Neural cell (in vitro differentiated cells): Measurements from ENCODE around the gene EFEMP1. TPM values are rescaled to one million over a fixed set of nuclear protein-coding genes. Genes with fewer than 3 reads are reported as not detected.

Experiments used
- H2AFZ ChIP-seq: fragments of 200-600, 300-800 bp; sonication (generic), shearing (Covaris generic); 2 replicates; pipeline ENCODE4 v1.6.0; 2014; ENCODE audit warnings: low read depth, mild to moderate bottlenecking, antibody characterized with exemption, low read length, moderate library complexity
- H3F3A ChIP-seq: fragments of 200-600 bp; shearing (Covaris generic); 2 replicates; pipeline ENCODE4 v1.6.1; 2016; ENCODE audit warnings: mild to moderate bottlenecking, moderate library complexity, mixed read lengths, antibody characterized with exemption, low read length; ENCODE audit not compliant: insufficient read depth, poor library complexity, severe bottlenecking
- H3K27ac ChIP-seq: fragments of 200-600, 300-800 bp; sonication (generic), shearing (Covaris generic); 2 replicates; pipeline ENCODE4 v1.5.1; 2014; ENCODE audit warnings: mild to moderate bottlenecking, low read length, moderate library complexity
- H3K27me3 ChIP-seq: fragments of 300-800, 200-600 bp; sonication (generic), shearing (Covaris generic); 2 replicates; pipeline ENCODE4 v1.6.0; 2014; ENCODE audit warnings: mild to moderate bottlenecking, low read depth, low read length, moderate library complexity; ENCODE audit not compliant: insufficient read depth
- H3K36me3 ChIP-seq: fragments of 300-800, 200-600 bp; sonication (generic), shearing (Covaris generic); 2 replicates; pipeline ENCODE4 v1.5.1; 2014; ENCODE audit warnings: mild to moderate bottlenecking, antibody characterized with exemption, low read length, moderate library complexity; ENCODE audit not compliant: insufficient read depth
- H3K4me2 ChIP-seq: fragments of 300-800, 200-600 bp; sonication (generic), shearing (Covaris generic); 2 replicates; pipeline ENCODE4 v1.6.0; 2014; ENCODE audit warnings: mild to moderate bottlenecking, low read length
- H3K4me3 ChIP-seq: fragments of 300-800, 200-600 bp; sonication (generic), shearing (Covaris generic); 2 replicates; pipeline ENCODE4 v1.5.1; 2014; ENCODE audit warnings: mild to moderate bottlenecking, low read length, moderate library complexity
- H3K79me2 ChIP-seq: fragments of 200-600 bp; shearing (Covaris generic); replicated peaks from 2 replicates; pipeline ENCODE4 v1.6.0; 2014; ENCODE audit warnings: mild to moderate bottlenecking, low read length, moderate library complexity; ENCODE audit not compliant: insufficient read depth
- H3K9ac ChIP-seq: fragments of 300-800, 200-600 bp; sonication (generic), shearing (Covaris generic); 2 replicates; pipeline ENCODE4 v1.6.1; 2016; ENCODE audit warnings: mild to moderate bottlenecking, low read length, mixed read lengths
- H3K9me2 ChIP-seq: fragments of 200-600 bp; shearing (Covaris generic); 2 replicates; pipeline ENCODE4 v1.6.1; 2016; ENCODE audit warnings: mild to moderate bottlenecking, low read length, mixed read lengths; ENCODE audit not compliant: insufficient read depth
- H3K9me3 ChIP-seq: fragments of 200-600, 300-800 bp; sonication (generic), shearing (Covaris generic); 2 replicates; pipeline ENCODE4 v1.6.1; 2016; ENCODE audit warnings: mild to moderate bottlenecking, mixed run types, low read length, moderate library complexity, mixed read lengths
- H4K20me1 ChIP-seq: fragments of 200-600 bp; shearing (Covaris generic); 2 replicates; pipeline ENCODE4 v1.6.1; 2016; ENCODE audit warnings: mild to moderate bottlenecking, mixed run types; ENCODE audit not compliant: insufficient read depth
- EP300 ChIP-seq: fragments of 450-650 bp; conservative IDR thresholded peaks from 2 replicates; pipeline ENCODE4 v1.6.1; 2014; ENCODE audit warnings: antibody characterized with exemption, mild to moderate bottlenecking, moderate library complexity; ENCODE audit not compliant: poor library complexity, severe bottlenecking
- EZH2 ChIP-seq: fragments of 200-600, 300-800 bp; shearing (Covaris generic), sonication (generic); IDR thresholded peaks from 2 replicates; pipeline ENCODE4 v1.6.1; 2014; ENCODE audit warnings: antibody characterized with exemption, low read length, borderline replicate concordance, mild to moderate bottlenecking; ENCODE audit not compliant: insufficient read depth, poor library complexity, severe bottlenecking
- MXI1 ChIP-seq: fragments of 450-650 bp; conservative IDR thresholded peaks from 2 replicates; pipeline ENCODE4 v1.6.1; 2014; ENCODE audit warnings: antibody characterized with exemption, mild to moderate bottlenecking; ENCODE audit not compliant: poor library complexity, severe bottlenecking
- POLR2AphosphoS5 ChIP-seq: IDR thresholded peaks from 2 replicates; pipeline ENCODE4 v1.6.1; 2012
- RAD21 ChIP-seq: fragments of 450-650 bp; conservative IDR thresholded peaks from 2 replicates; pipeline ENCODE4 v1.6.1; 2014; ENCODE audit warnings: antibody characterized with exemption, mild to moderate bottlenecking, moderate library complexity
- SMC3 ChIP-seq: fragments of 450-650 bp; conservative IDR thresholded peaks from 2 replicates; pipeline ENCODE4 v1.6.1; 2014; ENCODE audit warnings: antibody characterized with exemption, mild to moderate bottlenecking, moderate library complexity; ENCODE audit not compliant: poor library complexity
- TAF1 ChIP-seq: IDR thresholded peaks from 2 replicates; pipeline ENCODE4 v1.6.1; 2012; ENCODE audit warnings: low read depth
- polyA plus RNA-seq: library from polyadenylated mRNA; depleted of rRNA; stranded (reverse); fragments of >200 nt; gene quantifications from 2 replicates; pipeline ENCODE4 v1.2.3, GENCODE V29; 2014
- TF ChIP-seq, protein P1 (sequence below): fragments of 450-650 bp; IDR thresholded peaks from 2 replicates; pipeline ENCODE4 v1.5.1; 2014; ENCODE audit warnings: antibody characterized with exemption, mild to moderate bottlenecking, moderate library complexity; ENCODE audit not compliant: poor library complexity, severe bottlenecking
- TF ChIP-seq, protein P2 (sequence below): IDR thresholded peaks from 2 replicates; pipeline ENCODE4 v1.6.1; 2012; ENCODE audit warnings: borderline replicate concordance

EFEMP1 gene
- polyA plus RNA-seq, 1 donor from 2014 or later = 2.7 TPM

DNA sequence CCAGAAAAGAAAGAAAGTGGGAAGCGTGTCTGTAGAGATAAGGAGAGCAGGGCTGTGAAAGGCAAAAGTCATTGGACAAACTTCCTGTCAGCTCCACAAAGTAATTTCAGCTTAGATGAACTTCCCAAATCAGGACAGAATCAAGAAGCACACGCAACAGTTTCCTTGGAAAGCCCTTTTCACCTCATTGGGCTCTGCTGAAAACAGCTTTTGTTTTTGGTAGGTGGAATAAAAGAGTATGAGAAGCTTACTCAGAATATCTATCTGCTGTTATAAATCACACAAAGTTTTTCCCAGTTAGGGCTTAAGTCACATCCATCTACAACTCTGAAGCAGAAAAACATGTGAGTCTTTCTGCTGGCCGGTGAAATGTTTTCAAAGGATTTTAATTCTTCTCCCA, 42.4 kb upstream of the EFEMP1 start:
- H3K27ac ChIP-seq = no peak overlapping the region
- no peak overlapping the region for H3K9ac ChIP-seq
- no peak overlapping the region for H2AFZ ChIP-seq
- no peaks in the 10 kb centered on the region for H3K27me3 ChIP-seq
- H3K36me3 ChIP-seq = no peaks in the 10 kb centered on the region
- no peak overlapping the region for H3K4me2 ChIP-seq
- H3K4me3 ChIP-seq = no peak overlapping the region
- H3K9me3 ChIP-seq = peaks cover 3% of the 10 kb centered on the region
- H3K9me2 ChIP-seq = no peaks in the 10 kb centered on the region
- no peaks in the 10 kb centered on the region for H4K20me1 ChIP-seq
- H3K79me2 ChIP-seq = no peaks in the 10 kb centered on the region
- TF ChIP-seq TAF1 = no peak
- H3F3A ChIP-seq = no peaks in the 10 kb centered on the region

DNA sequence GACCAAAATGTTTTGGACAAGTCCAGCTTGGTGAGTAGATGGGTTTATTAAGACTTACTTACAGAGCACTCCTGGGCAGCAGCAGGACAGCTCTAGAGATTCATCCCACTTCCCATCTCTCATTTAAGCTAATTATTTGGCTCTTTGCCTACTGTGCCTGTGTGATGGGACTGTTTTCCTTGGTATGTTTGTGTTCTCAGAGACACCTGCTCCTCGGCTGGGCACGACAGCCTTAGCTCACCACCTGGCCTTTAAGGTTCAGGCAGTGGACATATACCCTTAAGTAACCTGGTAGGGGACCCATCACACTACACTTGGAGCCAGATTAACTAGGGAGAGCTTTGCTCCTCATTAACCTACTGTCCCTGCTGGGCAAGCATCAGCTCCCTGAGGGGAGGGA, 41.7 kb upstream of the EFEMP1 start:
- H2AFZ ChIP-seq = no peak overlapping the region
- H4K20me1 ChIP-seq = no peaks in the 10 kb centered on the region
- no peak overlapping the region for H3K27ac ChIP-seq
- no peak overlapping the region for H3K4me2 ChIP-seq
- no peak overlapping the region for H3K4me3 ChIP-seq
- H3K27me3 ChIP-seq = no peaks in the 10 kb centered on the region
- no peak for TF ChIP-seq TAF1
- TF ChIP-seq RAD21 = no peak
- TF ChIP-seq, protein P1, sequence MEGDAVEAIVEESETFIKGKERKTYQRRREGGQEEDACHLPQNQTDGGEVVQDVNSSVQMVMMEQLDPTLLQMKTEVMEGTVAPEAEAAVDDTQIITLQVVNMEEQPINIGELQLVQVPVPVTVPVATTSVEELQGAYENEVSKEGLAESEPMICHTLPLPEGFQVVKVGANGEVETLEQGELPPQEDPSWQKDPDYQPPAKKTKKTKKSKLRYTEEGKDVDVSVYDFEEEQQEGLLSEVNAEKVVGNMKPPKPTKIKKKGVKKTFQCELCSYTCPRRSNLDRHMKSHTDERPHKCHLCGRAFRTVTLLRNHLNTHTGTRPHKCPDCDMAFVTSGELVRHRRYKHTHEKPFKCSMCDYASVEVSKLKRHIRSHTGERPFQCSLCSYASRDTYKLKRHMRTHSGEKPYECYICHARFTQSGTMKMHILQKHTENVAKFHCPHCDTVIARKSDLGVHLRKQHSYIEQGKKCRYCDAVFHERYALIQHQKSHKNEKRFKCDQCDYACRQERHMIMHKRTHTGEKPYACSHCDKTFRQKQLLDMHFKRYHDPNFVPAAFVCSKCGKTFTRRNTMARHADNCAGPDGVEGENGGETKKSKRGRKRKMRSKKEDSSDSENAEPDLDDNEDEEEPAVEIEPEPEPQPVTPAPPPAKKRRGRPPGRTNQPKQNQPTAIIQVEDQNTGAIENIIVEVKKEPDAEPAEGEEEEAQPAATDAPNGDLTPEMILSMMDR = no peak
- TF ChIP-seq POLR2AphosphoS5 = no peak
- no peak for TF ChIP-seq EP300
- TF ChIP-seq, protein P2, sequence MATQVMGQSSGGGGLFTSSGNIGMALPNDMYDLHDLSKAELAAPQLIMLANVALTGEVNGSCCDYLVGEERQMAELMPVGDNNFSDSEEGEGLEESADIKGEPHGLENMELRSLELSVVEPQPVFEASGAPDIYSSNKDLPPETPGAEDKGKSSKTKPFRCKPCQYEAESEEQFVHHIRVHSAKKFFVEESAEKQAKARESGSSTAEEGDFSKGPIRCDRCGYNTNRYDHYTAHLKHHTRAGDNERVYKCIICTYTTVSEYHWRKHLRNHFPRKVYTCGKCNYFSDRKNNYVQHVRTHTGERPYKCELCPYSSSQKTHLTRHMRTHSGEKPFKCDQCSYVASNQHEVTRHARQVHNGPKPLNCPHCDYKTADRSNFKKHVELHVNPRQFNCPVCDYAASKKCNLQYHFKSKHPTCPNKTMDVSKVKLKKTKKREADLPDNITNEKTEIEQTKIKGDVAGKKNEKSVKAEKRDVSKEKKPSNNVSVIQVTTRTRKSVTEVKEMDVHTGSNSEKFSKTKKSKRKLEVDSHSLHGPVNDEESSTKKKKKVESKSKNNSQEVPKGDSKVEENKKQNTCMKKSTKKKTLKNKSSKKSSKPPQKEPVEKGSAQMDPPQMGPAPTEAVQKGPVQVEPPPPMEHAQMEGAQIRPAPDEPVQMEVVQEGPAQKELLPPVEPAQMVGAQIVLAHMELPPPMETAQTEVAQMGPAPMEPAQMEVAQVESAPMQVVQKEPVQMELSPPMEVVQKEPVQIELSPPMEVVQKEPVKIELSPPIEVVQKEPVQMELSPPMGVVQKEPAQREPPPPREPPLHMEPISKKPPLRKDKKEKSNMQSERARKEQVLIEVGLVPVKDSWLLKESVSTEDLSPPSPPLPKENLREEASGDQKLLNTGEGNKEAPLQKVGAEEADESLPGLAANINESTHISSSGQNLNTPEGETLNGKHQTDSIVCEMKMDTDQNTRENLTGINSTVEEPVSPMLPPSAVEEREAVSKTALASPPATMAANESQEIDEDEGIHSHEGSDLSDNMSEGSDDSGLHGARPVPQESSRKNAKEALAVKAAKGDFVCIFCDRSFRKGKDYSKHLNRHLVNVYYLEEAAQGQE = no peak
- TF ChIP-seq SMC3 = no peak
- no peak for TF ChIP-seq MXI1
- no peak for TF ChIP-seq EZH2
- H3K9ac ChIP-seq = no peak overlapping the region
- peaks cover 3% of the 10 kb centered on the region for H3K9me3 ChIP-seq
- H3F3A ChIP-seq = no peaks in the 10 kb centered on the region
- no peaks in the 10 kb centered on the region for H3K9me2 ChIP-seq
- no peaks in the 10 kb centered on the region for H3K36me3 ChIP-seq
- no peaks in the 10 kb centered on the region for H3K79me2 ChIP-seq

DNA sequence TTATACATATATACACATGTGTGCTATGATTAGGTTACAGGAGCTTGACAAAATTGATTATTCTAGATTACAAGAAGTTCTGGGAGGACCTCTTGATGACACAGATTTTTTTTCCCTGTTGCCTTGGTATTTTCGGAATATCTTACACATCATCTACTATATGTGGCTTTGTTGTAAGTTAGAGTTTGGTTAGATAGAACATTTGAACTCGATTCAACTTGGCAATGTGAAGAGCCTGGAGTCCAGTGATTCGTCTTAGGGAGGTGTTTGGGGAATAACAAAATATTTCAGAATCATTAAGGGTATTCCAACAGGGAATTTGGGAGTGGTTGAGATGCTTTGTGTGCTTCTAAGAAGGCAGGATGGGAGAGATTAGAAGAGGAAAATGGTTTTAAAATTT, 39.3 kb upstream of the EFEMP1 start:
- Histone ChIP-seq H3K27me3 (no peaks in the 10 kb centered on the region), H3K36me3 (no peaks in the 10 kb centered on the region), H3K4me2 (no peak overlapping the region), H3K27ac (no peak overlapping the region), H3K4me3 (no peak overlapping the region), H3K9ac (no peak overlapping the region), H3K9me2 (no peaks in the 10 kb centered on the region), H3F3A (no peaks in the 10 kb centered on the region), H4K20me1 (no peaks in the 10 kb centered on the region), H3K79me2 (no peaks in the 10 kb centered on the region), H2AFZ (no peak overlapping the region), H3K9me3 (no peaks in the 10 kb centered on the region)
- TF ChIP-seq TAF1 (no peak), MXI1 (no peak)
